GM19397 (cell line): ENCODE data around the gene USP46.
A peak's percentile ranks its signal among the peaks of the same experiment; 100 is the strongest.

ENCODE experiments used
- ATAC-seq: cut with Tn5 transposase; IDR thresholded peaks from one replicate; pipeline ENCODE4 v1.9.1; 2021; ENCODE audit warnings: mild to moderate bottlenecking, moderate library complexity; ENCODE audit not compliant: unreplicated experiment

The USP46 gene, protein sequence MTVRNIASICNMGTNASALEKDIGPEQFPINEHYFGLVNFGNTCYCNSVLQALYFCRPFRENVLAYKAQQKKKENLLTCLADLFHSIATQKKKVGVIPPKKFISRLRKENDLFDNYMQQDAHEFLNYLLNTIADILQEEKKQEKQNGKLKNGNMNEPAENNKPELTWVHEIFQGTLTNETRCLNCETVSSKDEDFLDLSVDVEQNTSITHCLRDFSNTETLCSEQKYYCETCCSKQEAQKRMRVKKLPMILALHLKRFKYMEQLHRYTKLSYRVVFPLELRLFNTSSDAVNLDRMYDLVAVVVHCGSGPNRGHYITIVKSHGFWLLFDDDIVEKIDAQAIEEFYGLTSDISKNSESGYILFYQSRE

DNA sequence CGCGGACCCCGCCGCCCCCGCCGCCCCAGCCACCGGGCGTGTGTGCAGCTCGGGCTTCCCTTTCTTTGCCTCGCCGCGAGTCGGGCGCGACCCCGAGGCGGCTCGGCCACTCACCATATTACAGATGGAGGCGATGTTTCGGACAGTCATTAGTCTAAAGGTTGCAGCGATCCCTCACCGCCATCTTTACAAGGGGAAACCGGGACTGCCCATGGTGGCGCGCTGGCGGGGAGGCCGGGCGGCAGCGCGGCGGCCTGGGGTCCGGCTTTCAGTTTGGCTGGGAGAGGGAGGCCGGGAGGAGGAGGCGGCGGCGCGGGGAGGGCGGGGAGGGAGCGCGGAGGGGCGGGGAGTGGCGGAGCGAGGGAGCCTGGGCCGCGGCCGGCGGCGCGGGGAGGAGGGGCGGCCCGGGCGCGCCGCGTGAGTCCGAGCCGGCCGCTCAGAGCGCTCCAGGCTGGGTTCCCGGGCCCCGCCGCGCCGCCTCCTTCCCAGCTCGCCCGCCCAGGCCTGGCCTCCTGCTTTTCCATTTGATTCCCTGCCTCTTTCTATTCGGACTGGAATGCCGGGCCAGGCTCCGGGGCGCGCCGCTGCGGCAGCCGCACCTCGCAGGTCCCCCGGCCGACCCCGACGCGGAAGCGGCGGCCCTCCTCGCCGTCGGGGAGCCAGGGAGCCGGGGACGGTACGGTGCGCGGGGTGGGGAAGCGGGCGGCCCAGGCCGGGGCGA, at the start of gene USP46:
Gene USP46, minus strand, starts transcription at position 301 of the 721 bp plus-strand sequence. Its CDS starts 151 bp downstream, at position 150.
- ATAC-seq = peak; percentile 87

DNA sequence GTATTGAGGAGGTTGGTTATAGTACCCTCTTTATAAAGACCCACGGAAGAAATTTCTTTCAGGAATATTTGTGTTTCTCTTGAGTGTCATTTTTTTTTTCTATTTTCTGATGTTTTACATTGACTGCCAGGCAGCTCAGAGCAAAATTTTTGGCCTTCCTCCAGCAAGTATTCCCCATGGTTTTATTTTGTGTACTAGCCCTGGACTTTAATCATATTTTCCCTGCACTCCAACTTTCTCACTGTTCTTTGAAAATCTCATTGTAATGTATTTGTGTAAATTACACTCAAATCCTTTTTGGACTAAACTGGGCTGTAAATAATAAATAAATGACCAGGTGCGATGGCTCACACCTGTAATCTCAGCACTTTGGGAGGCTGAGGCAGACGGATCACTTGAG, 45.6 kb upstream of the USP46 start:
- ATAC-seq = no peak

DNA sequence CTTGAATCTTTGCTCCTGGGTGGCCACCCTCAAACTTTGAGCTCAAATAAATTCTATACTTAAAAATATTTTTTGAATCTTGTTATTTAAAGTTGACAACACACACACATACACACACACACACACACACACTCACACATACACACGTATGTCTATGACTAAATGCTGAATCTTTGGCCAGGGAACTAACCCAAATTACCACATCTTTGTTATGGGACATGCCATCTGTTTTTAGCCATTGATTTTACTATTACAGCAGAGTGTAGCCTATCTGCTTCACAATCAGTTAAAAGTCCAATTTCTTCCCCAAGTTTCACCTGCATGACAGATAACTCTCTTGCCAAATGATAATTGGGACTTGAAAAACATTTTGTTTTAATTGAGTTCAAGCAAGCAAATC, 45.0 kb upstream of the USP46 start:
- ATAC-seq = no peak

DNA sequence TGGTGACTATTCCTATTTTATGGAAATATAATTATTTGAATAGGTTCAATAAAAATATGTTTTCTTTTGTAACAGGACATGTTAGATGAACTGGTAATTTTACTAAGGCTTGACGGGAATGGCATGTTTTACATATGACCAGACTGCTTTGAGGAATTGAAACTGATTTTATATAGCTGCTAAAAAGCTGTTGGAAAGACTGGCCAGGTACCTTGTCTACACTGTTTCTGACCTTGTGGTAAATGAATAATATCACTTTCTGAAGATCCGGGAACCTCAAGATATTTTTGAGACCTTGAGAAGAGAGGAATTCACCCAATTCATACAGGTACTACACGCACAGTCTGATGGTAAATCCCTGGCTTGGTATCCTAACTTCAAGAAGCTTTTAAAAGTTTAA, 42.1 kb upstream of the USP46 start:
- peak; percentile 83 for ATAC-seq

DNA sequence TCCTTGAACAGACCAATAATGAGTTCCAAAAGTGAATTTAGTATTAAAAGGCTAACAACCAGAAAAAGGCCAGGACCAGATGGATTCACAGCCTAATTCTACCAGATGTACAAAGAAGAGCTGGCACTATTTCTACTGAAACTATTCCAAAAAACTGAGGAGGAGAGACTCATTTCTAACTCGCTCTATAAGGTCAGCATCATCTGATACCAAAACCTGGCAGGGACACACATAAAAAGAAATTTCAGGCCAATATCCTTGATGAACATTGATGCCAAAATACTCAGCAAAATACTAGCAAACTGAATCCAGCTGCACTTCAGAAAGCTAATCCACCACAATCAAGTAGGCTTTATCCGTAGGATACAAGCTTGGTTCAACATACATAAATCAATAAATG, 35.8 kb upstream of the USP46 start:
- no peak for ATAC-seq

DNA sequence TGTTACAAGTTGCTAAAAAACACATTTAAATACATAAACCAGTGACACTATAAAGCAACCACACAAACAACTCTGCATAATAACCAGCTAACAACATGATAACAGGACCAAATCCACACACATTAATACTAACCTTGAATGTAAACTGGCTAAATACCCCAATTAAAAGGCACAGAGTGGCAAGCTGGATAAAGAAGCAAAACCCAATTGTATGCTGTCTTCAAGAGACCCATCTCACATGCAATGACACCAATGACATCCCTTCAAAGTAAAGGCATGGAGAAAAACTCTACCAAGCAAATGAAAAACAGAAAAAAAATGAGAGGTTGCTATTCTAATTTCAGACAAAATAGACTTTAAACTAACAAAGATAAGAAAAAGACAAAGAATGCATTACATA, 34.4 kb upstream of the USP46 start:
- ATAC-seq = no peak

DNA sequence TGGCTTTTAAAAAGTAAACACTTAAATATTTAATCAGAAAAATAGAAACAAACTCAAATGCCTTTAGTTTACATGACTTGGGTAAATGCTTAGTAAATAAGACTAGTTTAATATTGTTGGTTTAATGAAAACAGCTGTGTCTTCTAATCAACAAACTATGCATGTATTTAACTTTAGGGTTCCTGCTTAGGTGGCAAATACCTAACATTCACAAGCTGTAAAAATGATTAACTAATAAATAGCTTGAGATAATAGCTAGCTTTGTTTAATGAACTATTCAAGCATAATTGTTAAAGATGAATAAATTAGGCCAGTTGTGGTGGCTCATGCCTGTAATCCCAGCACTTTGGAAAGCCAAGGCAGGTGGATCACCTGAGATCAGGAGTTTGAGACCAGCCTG, 30.0 kb upstream of the USP46 start:
- ATAC-seq = no peak

DNA sequence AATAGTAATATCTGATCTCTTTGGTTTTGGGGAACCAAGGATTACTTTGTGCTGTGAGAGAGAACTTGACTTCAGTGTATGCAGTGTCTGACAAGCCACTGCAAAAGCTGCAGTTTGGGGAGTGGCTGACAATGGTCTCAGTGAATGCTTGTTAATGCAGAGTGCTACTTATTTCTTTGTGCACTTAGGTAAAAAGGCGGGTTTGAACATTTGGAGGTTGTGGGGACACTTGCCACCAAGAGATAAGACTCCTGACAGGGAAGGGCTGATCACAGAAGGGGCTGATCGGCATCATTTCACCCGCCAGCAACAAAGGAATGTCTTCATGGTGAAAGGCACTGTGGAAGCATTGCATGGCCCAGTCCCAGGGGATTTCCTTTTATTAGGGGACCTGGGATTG, 28.6 kb upstream of the USP46 start:
- no peak for ATAC-seq

DNA sequence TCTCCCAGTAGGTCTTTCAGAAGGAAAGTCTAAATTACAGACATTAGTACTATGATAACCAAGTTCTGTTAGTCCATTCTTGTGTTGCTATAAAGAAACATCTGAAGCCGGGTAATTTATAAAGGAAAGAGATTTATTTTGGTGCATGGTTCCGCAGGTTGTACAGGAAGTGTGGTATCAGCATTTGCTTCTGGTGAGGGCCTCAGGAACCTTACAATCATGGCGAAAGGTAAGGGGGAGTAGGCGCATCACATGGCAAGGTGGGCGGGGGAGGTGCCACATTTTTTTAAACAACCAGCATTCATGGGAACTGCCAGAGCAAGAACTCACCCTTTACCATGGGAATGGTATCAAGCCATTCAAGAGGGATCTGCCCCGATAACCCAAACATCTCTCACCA, 26.2 kb upstream of the USP46 start:
- ATAC-seq = no peak

DNA sequence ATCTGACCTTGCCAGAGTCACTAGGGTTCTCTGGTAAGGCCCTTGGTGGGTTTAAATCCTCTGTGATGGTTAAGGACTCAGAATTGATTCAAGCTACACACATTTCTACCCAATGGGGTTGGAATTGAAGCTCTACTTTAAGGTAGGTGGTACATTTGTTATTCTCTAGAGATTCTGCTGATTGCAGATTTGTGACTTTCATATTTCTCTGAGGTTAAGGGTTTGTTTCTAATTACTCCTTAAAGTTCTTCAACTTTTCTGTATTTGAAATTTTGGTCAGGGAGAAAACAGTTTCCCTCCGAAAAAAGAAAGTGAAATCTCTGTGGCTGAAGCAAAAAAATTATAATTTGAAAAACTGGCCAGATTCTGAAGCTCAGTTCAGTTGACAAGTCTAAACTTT, 25.8 kb upstream of the USP46 start:
- no peak for ATAC-seq

DNA sequence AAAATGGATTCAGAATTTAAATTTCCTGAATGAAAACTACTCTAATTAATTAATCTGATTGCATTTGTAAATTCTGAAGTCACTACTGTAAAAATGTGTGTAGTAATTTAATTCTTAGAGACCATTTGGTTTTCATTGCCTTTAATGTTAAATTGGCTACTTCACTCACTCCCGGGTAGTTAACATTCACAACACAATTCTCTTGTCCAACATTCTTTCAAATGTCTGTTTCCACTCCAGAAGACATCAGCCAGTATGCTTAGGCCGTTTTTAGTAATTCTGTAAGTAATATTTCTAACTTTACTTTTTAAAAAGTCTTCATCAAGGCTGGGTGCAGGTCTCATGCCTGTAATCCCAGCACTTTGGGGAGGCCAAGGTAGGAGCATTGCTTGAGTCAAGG, 21.3 kb upstream of the USP46 start:
- ATAC-seq = no peak

DNA sequence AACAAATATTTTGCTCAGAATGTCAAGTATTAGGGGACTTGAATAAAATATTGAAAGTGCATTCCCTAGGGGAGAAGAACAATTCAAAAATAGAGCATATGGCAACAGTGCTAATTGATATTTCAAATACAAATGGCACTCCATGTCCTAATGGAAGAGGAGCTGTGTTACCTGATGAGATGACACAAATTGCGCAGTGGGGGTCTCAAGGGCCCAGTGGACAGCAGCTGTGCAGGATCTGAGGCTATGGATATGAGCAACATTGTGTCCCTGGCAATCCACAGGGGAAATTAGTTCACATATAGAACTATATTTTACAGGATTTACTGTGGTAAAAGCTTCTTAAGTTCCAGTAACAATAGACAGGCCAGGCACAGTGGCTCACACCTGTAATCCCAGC, 17.4 kb upstream of the USP46 start:
- ATAC-seq = no peak

DNA sequence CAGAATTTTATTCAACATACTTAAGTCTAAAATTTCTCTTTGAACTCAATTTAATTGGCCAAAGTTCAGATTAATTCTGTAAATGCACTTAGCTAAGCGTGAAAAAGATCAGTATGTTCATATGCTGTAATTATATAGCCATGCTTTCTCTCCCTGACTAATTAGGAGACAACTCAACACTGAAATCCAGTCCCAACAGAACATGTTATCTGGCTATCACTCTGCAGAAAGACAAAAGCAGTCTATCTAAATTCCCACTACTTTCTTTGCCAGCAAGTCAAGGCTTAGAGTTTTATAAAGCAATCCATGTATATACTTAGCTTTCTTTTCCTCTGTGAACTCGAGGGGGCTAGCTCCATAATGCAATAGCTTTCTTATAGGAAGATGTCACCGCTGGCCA, 16.0 kb upstream of the USP46 start:
- no peak for ATAC-seq

DNA sequence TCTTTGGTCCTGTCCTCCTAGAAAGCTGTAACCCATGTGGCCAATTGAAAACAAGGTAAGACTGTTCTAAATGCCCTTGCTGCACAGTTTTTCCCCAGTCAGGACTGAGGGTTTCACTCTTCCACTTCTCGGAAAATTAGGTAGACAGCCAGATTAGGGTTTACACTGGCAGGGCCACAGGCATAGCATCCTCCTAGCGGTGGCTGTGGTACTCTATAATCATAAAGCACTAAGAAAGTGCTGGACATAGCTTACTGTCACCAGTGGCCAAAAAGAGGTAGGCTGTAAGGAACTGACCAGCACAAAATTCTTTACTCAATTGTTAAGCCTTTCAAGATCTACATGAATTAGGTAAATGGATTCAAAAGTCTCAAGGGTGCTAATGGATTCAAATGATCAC, 11.6 kb upstream of the USP46 start:
- ATAC-seq = no peak

DNA sequence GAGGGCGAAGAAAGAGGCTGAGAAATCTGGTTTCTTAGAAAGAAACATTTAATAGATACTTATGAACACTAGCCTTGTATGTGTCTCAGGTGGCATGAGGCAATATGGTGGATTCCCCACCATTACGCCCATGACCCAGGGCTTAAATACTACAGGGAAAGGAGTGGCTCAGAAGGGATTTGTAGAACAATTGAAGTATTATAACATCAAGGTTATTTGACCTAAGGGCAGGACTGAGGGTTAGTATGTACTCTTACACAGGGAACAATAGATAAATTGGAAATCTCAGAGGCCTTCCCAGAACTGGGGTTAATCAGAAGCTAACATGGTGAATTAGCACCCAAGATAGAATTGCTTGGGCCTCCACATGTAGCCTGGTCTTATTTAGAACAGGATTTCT, 11.0 kb upstream of the USP46 start:
- no peak for ATAC-seq

DNA sequence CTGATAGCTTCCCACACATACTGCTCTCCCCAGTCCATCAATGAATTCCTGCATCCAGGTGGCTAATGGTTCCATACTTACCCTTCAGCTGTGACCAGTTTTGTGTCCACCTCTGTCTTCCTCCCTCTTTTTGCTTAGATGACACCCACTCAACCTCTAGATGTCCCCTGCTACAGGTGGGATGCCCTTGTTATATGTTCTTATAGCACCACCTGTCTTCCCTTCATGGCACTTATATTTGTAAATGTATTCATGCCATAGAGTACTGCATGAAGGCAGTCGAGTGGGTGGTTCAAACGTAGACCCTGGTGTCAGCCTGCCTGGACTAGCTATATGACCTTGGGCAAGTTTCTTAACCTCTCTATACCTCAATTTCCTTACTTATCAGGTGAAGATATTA, 6.5 kb upstream of the USP46 start:
- ATAC-seq = peak; percentile 70

DNA sequence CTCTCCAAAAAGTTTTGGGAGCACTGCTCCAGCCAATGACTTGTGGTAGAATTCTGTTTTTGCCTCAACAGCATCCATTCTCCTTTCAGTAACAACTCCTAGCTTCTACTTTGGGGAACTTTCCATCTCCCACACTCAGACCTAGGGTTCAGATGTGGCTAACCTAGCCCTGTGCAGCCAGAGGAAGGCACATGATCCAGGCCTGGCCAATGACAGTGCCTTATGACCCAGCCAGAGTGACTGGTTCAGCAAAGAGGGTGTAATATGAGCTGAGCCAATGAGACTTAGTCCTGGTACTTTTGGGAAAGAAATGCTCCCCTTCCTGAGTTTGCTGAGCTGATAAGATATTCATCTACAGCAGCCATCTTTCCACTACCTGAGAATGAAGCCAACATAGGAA, 5.4 kb upstream of the USP46 start:
- ATAC-seq = no peak

DNA sequence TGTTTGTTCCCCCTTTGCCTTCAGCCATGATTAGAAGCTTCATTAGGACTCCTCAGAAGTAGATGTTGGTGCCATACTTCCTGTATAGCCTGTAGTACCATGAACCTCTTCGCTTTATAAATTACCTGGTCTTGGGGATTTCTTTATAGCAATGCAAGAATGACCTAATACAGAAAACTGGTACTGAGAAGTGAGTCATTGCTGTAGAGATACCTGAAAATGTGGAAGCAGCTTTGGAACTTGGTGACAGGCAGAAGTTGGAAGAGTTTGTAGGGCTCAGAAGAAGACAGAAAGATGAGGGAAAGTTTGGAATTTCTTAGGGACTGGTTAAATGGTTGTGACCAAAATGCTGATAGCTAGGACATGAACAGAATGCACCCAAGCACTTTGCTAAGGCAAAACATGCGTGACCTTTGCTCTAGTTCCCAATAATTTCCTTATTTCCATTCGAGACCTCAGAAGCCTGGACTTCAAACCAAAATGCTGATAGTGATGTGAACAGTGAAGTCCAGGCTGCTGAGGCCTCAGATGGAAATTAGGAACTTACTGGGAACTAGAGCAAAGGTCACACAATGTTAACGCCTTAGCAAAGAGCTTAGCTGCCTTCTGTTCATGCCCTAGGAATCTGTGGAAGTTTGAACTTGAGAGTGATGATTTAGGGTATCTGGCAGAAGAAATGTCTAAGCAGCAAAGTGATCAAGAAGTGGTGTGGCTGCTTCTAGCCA, 3.0 kb upstream of the USP46 start:
- ATAC-seq = no peak

DNA sequence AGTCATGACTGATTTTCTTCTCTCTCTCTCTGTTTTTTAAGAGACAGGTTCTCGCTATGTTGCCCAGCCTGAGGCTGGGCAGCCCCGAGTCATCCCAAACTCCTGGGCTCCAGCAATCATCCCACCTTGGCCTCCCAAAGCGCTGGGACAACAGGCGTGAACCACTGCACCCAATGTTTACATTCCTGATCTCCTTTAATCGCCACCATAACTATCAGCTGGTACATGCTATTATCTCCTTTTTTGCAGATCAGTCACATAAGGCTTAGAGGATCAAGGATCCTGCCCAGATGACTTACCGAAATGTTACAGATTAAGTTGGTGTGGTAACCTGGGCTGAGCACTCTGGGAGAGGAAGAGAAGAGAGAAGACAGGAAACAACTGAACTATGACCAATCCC, 1.5 kb upstream of the USP46 start:
- no peak for ATAC-seq

DNA sequence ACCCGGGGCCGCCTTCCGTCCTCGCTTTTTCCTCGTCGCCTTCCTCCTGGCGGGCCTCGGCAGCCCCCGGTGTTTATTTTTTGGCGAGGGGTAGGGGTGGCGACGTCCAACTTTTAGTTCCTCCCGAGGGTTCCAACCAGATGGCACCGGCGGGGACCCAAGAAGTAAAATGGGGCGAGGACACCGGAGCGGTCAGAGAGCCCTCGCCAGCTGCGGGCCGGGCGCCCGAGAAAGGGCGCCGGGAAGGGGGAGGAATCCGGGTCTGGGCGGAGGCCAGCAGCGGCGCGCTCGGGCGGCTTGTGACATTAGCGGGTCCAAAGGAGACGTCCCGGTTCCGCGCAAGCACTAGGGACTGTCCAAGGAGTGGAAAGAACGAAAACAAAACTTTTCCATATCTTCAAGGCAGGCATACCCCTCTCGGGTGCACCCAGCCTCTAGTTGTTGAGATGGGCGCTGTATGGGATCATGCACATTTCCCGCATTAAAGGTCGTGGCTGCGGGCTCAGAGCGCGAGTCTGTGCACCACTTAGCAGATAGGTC, 691 bp upstream of the USP46 start:
- peak; percentile 27 for ATAC-seq

DNA sequence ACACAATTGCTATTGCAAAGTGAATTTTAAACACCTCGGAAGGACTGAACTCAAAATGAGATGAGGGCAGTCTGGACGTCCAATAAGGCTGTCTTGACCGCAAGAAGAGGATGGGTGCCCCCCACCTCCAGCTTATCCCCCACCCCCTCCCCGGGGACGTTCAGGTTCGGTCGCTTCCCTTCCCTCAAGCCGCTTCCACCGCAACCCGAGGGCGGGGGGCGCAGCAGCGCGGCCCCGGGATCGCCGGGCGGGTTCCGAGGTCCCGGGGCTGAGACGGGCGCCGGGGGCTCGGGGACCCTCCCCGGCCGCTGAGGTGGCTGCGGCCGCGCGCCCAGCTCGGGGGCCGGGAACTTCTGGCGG, 480 bp downstream of the USP46 start:
- peak; percentile 18 for ATAC-seq
